ENCODE data around the gene UQCRC1.

The UQCRC1 gene

DNA sequence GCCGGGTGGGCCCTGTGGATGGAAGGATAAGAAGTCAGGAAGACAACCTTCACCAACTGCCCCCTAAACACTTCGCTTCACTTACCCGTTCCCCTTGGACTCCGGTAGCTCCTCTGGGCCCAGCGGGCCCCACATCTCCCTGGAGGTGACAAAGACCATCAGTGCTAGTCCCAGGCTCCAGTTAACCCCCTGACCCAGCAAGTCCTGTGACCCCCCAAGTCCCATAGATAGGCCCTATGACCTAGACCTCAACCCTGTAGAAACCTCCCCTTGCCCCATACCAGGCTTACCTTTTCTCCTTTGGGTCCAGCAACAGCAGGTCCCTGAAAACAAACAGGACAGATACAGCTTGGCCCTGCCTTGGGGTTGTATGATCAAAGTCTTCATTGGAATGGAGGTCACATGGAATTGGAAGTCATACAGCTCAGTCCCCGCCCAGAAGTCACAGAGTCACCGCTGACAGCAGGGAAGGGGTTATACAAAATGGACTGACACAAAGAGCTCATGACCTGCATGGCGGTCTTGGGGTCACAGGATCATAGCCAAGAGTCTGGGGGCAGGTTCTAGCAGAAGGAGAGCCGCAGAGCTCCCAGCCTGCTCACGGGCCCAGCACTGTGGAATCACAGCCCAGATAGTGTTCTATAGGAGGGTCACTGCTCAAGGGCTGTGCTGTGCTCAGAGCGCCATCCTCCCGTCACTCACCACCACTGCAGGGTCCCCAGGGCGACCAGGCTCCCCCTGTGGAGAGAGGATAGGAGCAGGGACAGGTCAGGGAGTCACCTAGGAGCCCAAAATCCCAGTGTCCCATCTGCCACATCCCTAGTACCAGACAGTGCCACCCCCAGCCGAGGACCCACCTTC is 27.6 kb downstream of the UQCRC1 start:
- H3K4me2 ChIP-seq (ENCODE audit: low read length) = no peak overlapping the region
- TF ChIP-seq, protein P1, sequence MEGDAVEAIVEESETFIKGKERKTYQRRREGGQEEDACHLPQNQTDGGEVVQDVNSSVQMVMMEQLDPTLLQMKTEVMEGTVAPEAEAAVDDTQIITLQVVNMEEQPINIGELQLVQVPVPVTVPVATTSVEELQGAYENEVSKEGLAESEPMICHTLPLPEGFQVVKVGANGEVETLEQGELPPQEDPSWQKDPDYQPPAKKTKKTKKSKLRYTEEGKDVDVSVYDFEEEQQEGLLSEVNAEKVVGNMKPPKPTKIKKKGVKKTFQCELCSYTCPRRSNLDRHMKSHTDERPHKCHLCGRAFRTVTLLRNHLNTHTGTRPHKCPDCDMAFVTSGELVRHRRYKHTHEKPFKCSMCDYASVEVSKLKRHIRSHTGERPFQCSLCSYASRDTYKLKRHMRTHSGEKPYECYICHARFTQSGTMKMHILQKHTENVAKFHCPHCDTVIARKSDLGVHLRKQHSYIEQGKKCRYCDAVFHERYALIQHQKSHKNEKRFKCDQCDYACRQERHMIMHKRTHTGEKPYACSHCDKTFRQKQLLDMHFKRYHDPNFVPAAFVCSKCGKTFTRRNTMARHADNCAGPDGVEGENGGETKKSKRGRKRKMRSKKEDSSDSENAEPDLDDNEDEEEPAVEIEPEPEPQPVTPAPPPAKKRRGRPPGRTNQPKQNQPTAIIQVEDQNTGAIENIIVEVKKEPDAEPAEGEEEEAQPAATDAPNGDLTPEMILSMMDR (IDR thresholded peaks at IDR 0.05) = no peak
- H3K4me3 ChIP-seq (ENCODE audit: low read depth, low read length) = no peak overlapping the region
- no peaks in the 10 kb centered on the region for H3K79me2 ChIP-seq
- no peaks in the 10 kb centered on the region for H3K36me3 ChIP-seq (ENCODE audit: control insufficient read depth, insufficient read depth, low read length)
- H3K4me1 ChIP-seq = no peaks in the 10 kb centered on the region
- H3K27me3 ChIP-seq (ENCODE audit: control insufficient read depth, insufficient read depth, low read length) = no peaks in the 10 kb centered on the region
- no peaks in the 10 kb centered on the region for H3K9me3 ChIP-seq (ENCODE audit: control insufficient read depth, low read length)
- H3K27ac ChIP-seq = no peak overlapping the region
- no peak overlapping the region for H3K9ac ChIP-seq
- H2AFZ ChIP-seq = no peak overlapping the region

GRCh38 chr3:48576647-48577046 is 32.8 kb downstream of the UQCRC1 start:
- Histone ChIP-seq H3K36me3 (ENCODE audit: control insufficient read depth, insufficient read depth, low read length) (no peaks in the 10 kb centered on the region), H3K27ac (no peak overlapping the region)

GRCh38 chr3:48575366-48575765 is 34.1 kb downstream of the UQCRC1 start:
- H3K79me2 ChIP-seq = no peaks in the 10 kb centered on the region
- H3K36me3 ChIP-seq (ENCODE audit: control insufficient read depth, insufficient read depth, low read length) = no peaks in the 10 kb centered on the region
- H3K4me1 ChIP-seq = no peaks in the 10 kb centered on the region
- H3K4me3 ChIP-seq (ENCODE audit: low read depth, low read length) = no peak overlapping the region
- no peak overlapping the region for H3K9ac ChIP-seq
- no peak overlapping the region for H3K27ac ChIP-seq
- no peak overlapping the region for H2AFZ ChIP-seq
- TF ChIP-seq, protein P1 (IDR thresholded peaks at IDR 0.05) = no peak
- H3K27me3 ChIP-seq (ENCODE audit: control insufficient read depth, insufficient read depth, low read length) = no peaks in the 10 kb centered on the region
- no peaks in the 10 kb centered on the region for H3K9me3 ChIP-seq (ENCODE audit: control insufficient read depth, low read length)
- no peak overlapping the region for H3K4me2 ChIP-seq (ENCODE audit: low read length)

More at GRCh38 chr3:48576647-48577046, 32.8 kb downstream of the UQCRC1 start:
- Histone ChIP-seq H3K27me3 (ENCODE audit: control insufficient read depth, insufficient read depth, low read length) (no peaks in the 10 kb centered on the region), H3K4me1 (no peaks in the 10 kb centered on the region), H3K4me2 (ENCODE audit: low read length) (no peak overlapping the region), H3K79me2 (no peaks in the 10 kb centered on the region), H3K9ac (no peak overlapping the region), H3K4me3 (ENCODE audit: low read depth, low read length) (no peak overlapping the region), H3K9me3 (ENCODE audit: control insufficient read depth, low read length) (no peaks in the 10 kb centered on the region), H2AFZ (no peak overlapping the region)
- TF ChIP-seq, protein P1 (IDR thresholded peaks at IDR 0.05) = no peak

DNA sequence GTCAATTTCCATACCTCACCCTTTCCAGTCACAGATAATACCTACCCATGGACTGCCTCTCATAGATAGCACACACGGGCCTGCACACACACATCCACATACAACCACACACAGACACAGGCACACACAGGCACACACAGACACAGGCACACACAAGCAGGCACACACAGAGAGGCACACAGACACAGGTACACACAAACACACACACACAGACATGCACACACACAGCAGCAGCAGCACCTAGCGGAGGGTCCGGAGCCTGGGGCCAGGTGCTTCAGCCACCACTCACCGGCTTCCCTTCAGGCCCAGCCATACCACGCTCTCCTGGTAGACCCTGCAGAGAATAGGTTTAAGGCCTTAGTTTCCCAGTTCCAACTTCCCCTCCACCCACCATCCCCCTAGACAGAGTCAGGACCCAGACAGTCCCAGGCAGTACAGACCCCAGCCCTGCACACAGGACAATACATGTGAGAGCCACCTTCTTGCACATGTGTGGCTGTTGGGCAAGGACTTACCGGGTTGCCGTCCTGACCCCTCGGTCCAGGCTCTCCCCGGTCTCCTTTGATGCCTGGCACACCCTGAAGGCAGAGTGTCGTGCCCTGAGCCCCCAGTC is 35.4 kb downstream of the UQCRC1 start:
- H3K4me1 ChIP-seq = no peaks in the 10 kb centered on the region
- no peaks in the 10 kb centered on the region for H3K27me3 ChIP-seq (ENCODE audit: control insufficient read depth, insufficient read depth, low read length)
- TF ChIP-seq, protein P1 (IDR thresholded peaks at IDR 0.05) = no peak
- no peaks in the 10 kb centered on the region for H3K9me3 ChIP-seq (ENCODE audit: control insufficient read depth, low read length)
- H3K27ac ChIP-seq = no peak overlapping the region
- H3K36me3 ChIP-seq (ENCODE audit: control insufficient read depth, insufficient read depth, low read length) = no peaks in the 10 kb centered on the region
- H3K9ac ChIP-seq = no peak overlapping the region
- no peak overlapping the region for H3K4me2 ChIP-seq (ENCODE audit: low read length)
- no peaks in the 10 kb centered on the region for H3K79me2 ChIP-seq
- no peak overlapping the region for H3K4me3 ChIP-seq (ENCODE audit: low read depth, low read length)
- no peak overlapping the region for H2AFZ ChIP-seq

Data from parathyroid adenoma (tissue), 2 donors.